Raji (cell line): Measurements from ENCODE around the gene ASTE1.

Experiments
- POLR2A ChIP-seq: IDR thresholded peaks from 2 replicates; pipeline ENCODE4 v1.6.1; 2011; ENCODE audit warnings: low read depth, low read length, control low read depth; ENCODE audit not compliant: insufficient read depth

Gene ASTE1

GRCh38 chr3:131028844-131029243 is 2.2 kb upstream of the ASTE1 start:
- no peak for TF ChIP-seq POLR2A

- no peak for TF ChIP-seq POLR2A
Measured at GRCh38 chr3:131025539-131025938, 1.1 kb downstream of the ASTE1 start.

GRCh38 chr3:131020122-131020693 is 6.4 kb downstream of the ASTE1 start:
- no peak for TF ChIP-seq POLR2A

GRCh38 chr3:131018970-131019369 is 7.7 kb downstream of the ASTE1 start:
- TF ChIP-seq POLR2A: no peak

GRCh38 chr3:131009698-131010097 is 16.9 kb downstream of the ASTE1 start:
- no peak for TF ChIP-seq POLR2A

GRCh38 chr3:131008326-131008725 is 18.3 kb downstream of the ASTE1 start:
- no peak for TF ChIP-seq POLR2A

GRCh38 chr3:131007782-131008181 is 18.8 kb downstream of the ASTE1 start:
- TF ChIP-seq POLR2A: no peak

GRCh38 chr3:131007256-131007655 is 19.4 kb downstream of the ASTE1 start:
- no peak for TF ChIP-seq POLR2A

GRCh38 chr3:131004603-131005002 is 22.0 kb downstream of the ASTE1 start:
- no peak for TF ChIP-seq POLR2A

- TF ChIP-seq POLR2A: no peak
Measured at GRCh38 chr3:131001071-131001470, 25.6 kb downstream of the ASTE1 start.

GRCh38 chr3:130997289-130997688 is 29.3 kb downstream of the ASTE1 start:
- TF ChIP-seq POLR2A: no peak

- no peak for TF ChIP-seq POLR2A
Measured at GRCh38 chr3:130992344-130992743, 34.3 kb downstream of the ASTE1 start.

- TF ChIP-seq POLR2A: no peak
Measured at GRCh38 chr3:130991126-130991525, 35.5 kb downstream of the ASTE1 start.

GRCh38 chr3:130990282-130990681 is 36.3 kb downstream of the ASTE1 start:
- no peak for TF ChIP-seq POLR2A

- TF ChIP-seq POLR2A: no peak
Measured at GRCh38 chr3:130981469-130981868, 45.2 kb downstream of the ASTE1 start.

GRCh38 chr3:130979117-130979516 is 47.5 kb downstream of the ASTE1 start:
- TF ChIP-seq POLR2A: no peak

GRCh38 chr3:130976706-130977105 is 49.9 kb downstream of the ASTE1 start:
- no peak for TF ChIP-seq POLR2A
